HepG2 (cell line): Measurements from ENCODE around the gene VPS13D. TPM values are rescaled to one million over a fixed set of nuclear protein-coding genes. Genes with fewer than 3 reads are reported as not detected.

ENCODE experiments used
- ATAC-seq: fragments of 200-7000 bp; cut with Tn5 transposase; 3 replicates; pipeline ENCODE4 v1.9.1; 2020; ENCODE audit warnings: mild to moderate bottlenecking, moderate library complexity
- BruUV-seq: library from RNA; stranded (reverse); fragments of 400-500 nt; replicated peaks from 2 replicates; lab custom pipeline; 2021; lab: Mats Ljungman, UMichigan
- CTCF ChIA-PET: fragments of 300-600 bp; formaldehyde crosslinking; extraction: SDS; loops from one replicate; lab custom pipeline; 2021; ENCODE audit warnings: low total read pairs, inconsistent platforms, low intra/inter-chr PET ratio; lab: Yijun Ruan, JAX
- POLR2A ChIA-PET: fragments of 350-600 bp; sonication (Branson Sonifier 250); formaldehyde crosslinking; loops from one replicate; lab custom pipeline; 2020; ENCODE audit warnings: antibody characterized with exemption, inconsistent platforms; lab: Yijun Ruan, JAX
- DNase-seq: peaks from one replicate; pipeline ENCODE4 v3.0.0-alpha.2; 2015; ENCODE audit warnings: low spot score
- FAIRE-seq: peaks from 3 replicates; lab custom pipeline; 2011; peaks lifted over from hg19 to GRCh38; lab: Jason Lieb, UNC
- H2AFZ ChIP-seq: one replicate; pipeline ENCODE4 v1.6.1; 2011; ENCODE audit warnings: low read length, inconsistent platforms
- H3K27ac ChIP-seq: fragments of 300-600 bp; 3 replicates; pipeline ENCODE4 v1.8.0; 2011; ENCODE audit warnings: mixed run types, mild to moderate bottlenecking, mixed read lengths, low read length, inconsistent platforms; ENCODE audit not compliant: insufficient read depth; ENCODE audit errors: extremely low read length
- H3K27me3 ChIP-seq, 2 experiments: fragments of 200-600 bp in 1 of 2; 2 replicates in 1 of 2; 3 replicates in 1 of 2; pipeline versions ENCODE4 v1.6.0 to v1.8.0; 2011; ENCODE audit warnings: low read length in 2 of 2, mild to moderate bottlenecking in 2 of 2, moderate library complexity in 2 of 2, inconsistent platforms in 1 of 2; ENCODE audit not compliant: insufficient read depth in 2 of 2, control insufficient read depth in 1 of 2
- H3K36me3 ChIP-seq, 2 experiments: fragments of 200-600 bp in 1 of 2; replicated peaks in 1 of 2; 2 replicates in 1 of 2; 3 replicates in 1 of 2; pipeline versions ENCODE4 v1.5.1 to v1.8.0; 2011; ENCODE audit warnings: low read length in 2 of 2, inconsistent platforms in 1 of 2; ENCODE audit not compliant: insufficient read depth in 2 of 2, control insufficient read depth in 1 of 2
- H3K4me1 ChIP-seq: 2 replicates; pipeline ENCODE4 v1.5.1; 2012; ENCODE audit warnings: low read length, inconsistent platforms; ENCODE audit not compliant: insufficient read depth
- H3K4me2 ChIP-seq: 2 replicates; pipeline ENCODE4 v1.6.0; 2011; ENCODE audit warnings: low read depth, low read length, inconsistent platforms
- H3K4me3 ChIP-seq, 3 experiments: fragments of 200-600 bp in 1 of 3; sonication (generic), shearing (Covaris generic) in 1 of 3; replicated peaks in 1 of 3; 2 replicates each; pipeline ENCODE4 v1.5.1; 2011 to 2016; ENCODE audit warnings: low read length in 3 of 3, inconsistent platforms in 2 of 3, low read depth in 2 of 3, mild to moderate bottlenecking in 2 of 3, control low read depth in 1 of 3, mixed read lengths in 1 of 3; ENCODE audit not compliant: insufficient read depth in 1 of 3
- H3K79me2 ChIP-seq: one replicate; pipeline ENCODE4 v1.6.1; 2011; ENCODE audit warnings: low read length, inconsistent platforms; ENCODE audit not compliant: insufficient read depth
- H3K9ac ChIP-seq: 2 replicates; pipeline ENCODE4 v1.6.0; 2011; ENCODE audit warnings: mild to moderate bottlenecking, low read depth, low read length, inconsistent platforms; ENCODE audit not compliant: insufficient read depth
- H3K9me3 ChIP-seq: 2 replicates; pipeline ENCODE4 v1.5.1; 2012; ENCODE audit warnings: mild to moderate bottlenecking, low read length
- H4K20me1 ChIP-seq: 2 replicates; pipeline ENCODE4 v1.6.0; 2011; ENCODE audit warnings: inconsistent platforms, mild to moderate bottlenecking, low read length, moderate library complexity; ENCODE audit not compliant: insufficient read depth
- WGBS: methylation state at CpG from one replicate; pipeline ENCODE4 v1.1.6; 2017; ENCODE audit warnings: low lambda C conversion rate; 5-methylcytosine and 5-hydroxymethylcytosine counted together
- in situ Hi-C: cut with HindIII; loops from 2 replicates; pipeline ENCODE4 v1.10.0; 2017; ENCODE audit warnings: low pct_unique_long_range_greater_than_20kb; ENCODE audit not compliant: extremely low pct_ligation_motif_present
- intact Hi-C: fragments of 100-400 bp; cut with micrococcal nuclease; formaldehyde crosslinking; loops from one replicate; pipeline ENCODE4 v1.10.0; 2022; ENCODE audit not compliant: unreplicated experiment
- microRNA-seq: library from miRNA; unstranded; fragments of <30 nt; microRNA quantifications from one replicate; pipeline ENCODE4, GENCODE V29; 2020
- polyA plus RNA-seq, 8 experiments: library from polyadenylated mRNA; depleted of rRNA in 3 of 8; stranded (reverse) in 7 of 8; unstranded in 1 of 8; fragments of >200 nt; fragmentation: Illumina TruSeq in 4 of 8; extraction: Trizol in 4 of 8; gene quantifications; 2 replicates each; pipeline versions ENCODE4 v1.2.1 to v1.2.3, GENCODE V29; 2011 to 2016; ENCODE audit warnings: low read depth in 4 of 8, missing spikeins in 1 of 8, mixed read lengths in 1 of 8; ENCODE audit not compliant: insufficient read depth in 1 of 8
- small RNA-seq, 3 experiments: library from RNA; depleted of rRNA; stranded (forward); fragments of <200 nt; gene quantifications; one replicate each; pipeline ENCODE3, GENCODE V24; 2012; ENCODE audit warnings: low read depth in 2 of 3, low replicate concordance in 1 of 3; ENCODE audit not compliant: insufficient read length in 3 of 3, insufficient read depth in 2 of 3
- total RNA-seq, 5 experiments: library from RNA; depleted of rRNA; stranded (reverse); fragments of >200 nt; fragmentation: Illumina TruSeq; extraction: Trizol; gene quantifications; 2 replicates each; pipeline ENCODE4 v1.2.3, GENCODE V29; 2016; ENCODE audit warnings: low read depth in 1 of 5
- TF ChIP-seq, protein P1 (sequence below): sonication (generic); formaldehyde crosslinking; IDR thresholded peaks from 2 replicates; pipeline ENCODE4 v1.8.1; 2022; ENCODE audit warnings: mild to moderate bottlenecking, missing genetic modification reagents

The VPS13D gene
- total and polyA plus RNA-seq, 2 of the 13 experiments (the other 11 are each of a cell fraction or from before 2014, with no cell fraction given), result 8.6 to 13.9 TPM

DNA sequence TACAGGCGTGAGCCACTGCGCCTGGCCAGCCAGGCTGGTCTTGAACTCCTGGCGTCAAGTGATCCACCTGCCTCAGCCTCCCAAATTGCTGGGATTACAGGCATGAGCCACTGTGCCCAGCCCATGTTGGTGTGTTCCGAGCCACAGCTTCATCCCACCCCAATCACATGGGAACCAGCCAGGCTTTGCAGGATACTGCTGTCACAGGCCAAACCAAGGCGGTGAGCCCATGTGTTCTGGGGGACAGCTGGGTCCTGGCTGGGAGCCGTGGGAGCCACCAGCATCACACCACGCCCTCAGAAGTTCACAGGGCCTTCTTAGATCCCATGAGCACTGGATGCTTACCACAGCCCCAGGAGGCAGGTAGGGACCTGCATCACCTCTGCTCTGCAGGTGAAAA is 331.3 kb downstream of the VPS13D start:
- no peak overlapping the region for H3K9ac ChIP-seq
- H3K4me3 ChIP-seq, result no peak overlapping the region
- TF ChIP-seq, protein P1, sequence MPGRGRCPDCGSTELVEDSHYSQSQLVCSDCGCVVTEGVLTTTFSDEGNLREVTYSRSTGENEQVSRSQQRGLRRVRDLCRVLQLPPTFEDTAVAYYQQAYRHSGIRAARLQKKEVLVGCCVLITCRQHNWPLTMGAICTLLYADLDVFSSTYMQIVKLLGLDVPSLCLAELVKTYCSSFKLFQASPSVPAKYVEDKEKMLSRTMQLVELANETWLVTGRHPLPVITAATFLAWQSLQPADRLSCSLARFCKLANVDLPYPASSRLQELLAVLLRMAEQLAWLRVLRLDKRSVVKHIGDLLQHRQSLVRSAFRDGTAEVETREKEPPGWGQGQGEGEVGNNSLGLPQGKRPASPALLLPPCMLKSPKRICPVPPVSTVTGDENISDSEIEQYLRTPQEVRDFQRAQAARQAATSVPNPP (CRISPR knock-in tag), result no peak
- H3K9me3 ChIP-seq, result peaks cover 22% of the 10 kb centered on the region
- ChIA-PET POLR2A (no interaction called here), CTCF (no interaction called here)
- H3K27ac ChIP-seq, result no peak overlapping the region
- H3K27me3 ChIP-seq, result peaks cover 0 to 6% of the 10 kb centered on the region in 2 experiments; a peak in 1 of 5 replicates
- no TSS peak for BruUV-seq
- WGBS, result 54% methylated on average over 2 of the region's 7 CpGs
- H4K20me1 ChIP-seq, result no peaks in the 10 kb centered on the region
- ATAC-seq, result no peak
- no peak overlapping the region for H3K4me2 ChIP-seq
- no peak overlapping the region for H2AFZ ChIP-seq
- intact Hi-C loops, result no loop called here
- no peaks in the 10 kb centered on the region; a peak in 1 of 5 replicates for H3K36me3 ChIP-seq
- H3K4me1 ChIP-seq, result peaks cover 29% of the 10 kb centered on the region
- no peak for DNase-seq
- H3K79me2 ChIP-seq, result no peaks in the 10 kb centered on the region
- in situ Hi-C loops, result no loop called here
- FAIRE-seq, result no peak

Small RNA genes within 50 kb of the gene (microRNA-seq; reads per million reads assigned to microRNA genes)
- not detected for gene MIR4632

Small RNA genes within 50 kb of the gene (small RNA-seq; reads per million reads assigned to genes)
- 0 reads per million in 3 experiments for gene MIR4632
- gene RF00156, result 0 reads per million in 3 experiments
- gene SNORA59A, result 0 reads per million in 3 experiments

Other genes with a start within 250 kb of the VPS13D start
- gene MFN2, start 249.6 kb upstream of the VPS13D start, total RNA-seq (2016; rRNA removed; fragmentation: Illumina TruSeq; extraction: Trizol), result 60.9 and 76.3 TPM in 2 replicates
- gene MFN2, start 249.6 kb upstream of the VPS13D start, polyA plus RNA-seq (2011; rRNA removed), result 38.7 and 41.0 TPM in 2 replicates
- gene MIIP, start 210.5 kb upstream of the VPS13D start, total RNA-seq (2016; rRNA removed; fragmentation: Illumina TruSeq; extraction: Trizol), result 23.6 and 35.2 TPM in 2 replicates
- 23.0 and 31.1 TPM in 2 replicates for gene MIIP, start 210.5 kb upstream of the VPS13D start, polyA plus RNA-seq (2011; rRNA removed)
- gene TNFRSF8, start 166.7 kb upstream of the VPS13D start, total RNA-seq (2016; rRNA removed; fragmentation: Illumina TruSeq; extraction: Trizol), result not detected in 2 replicates
- not detected in 2 replicates for gene TNFRSF8, start 166.7 kb upstream of the VPS13D start, polyA plus RNA-seq (2011; rRNA removed)
- 0.04 TPM in 1 of 2 replicates, not detected in the other for gene TNFRSF1B, start 63.0 kb upstream of the VPS13D start, total RNA-seq (2016; rRNA removed; fragmentation: Illumina TruSeq; extraction: Trizol)
- 0.11 and 0.29 TPM in 2 replicates for gene TNFRSF1B, start 63.0 kb upstream of the VPS13D start, polyA plus RNA-seq (2011; rRNA removed)